ENCODE results near the gene CD79A. TPM values are rescaled to one million over a fixed set of nuclear protein-coding genes. Genes with fewer than 3 reads are reported as not detected.

Gene CD79A
- total RNA-seq, 3 donors from 2014 or later: 2.7 to 7.3 (median 3.9) TPM

GRCh38 chr19:41851456-41851855 is 25.6 kb upstream of the CD79A start:
- Histone ChIP-seq H3K4me1 (ENCODE audit: low read depth) (no peaks in the 10 kb centered on the region), H3K36me3 (ENCODE audit: low read depth) (no peaks in the 10 kb centered on the region), H3K9me3 (no peaks in the 10 kb centered on the region), H3K4me3 (no peak overlapping the region)
- ATAC-seq (no peak), DNase-seq (no peak)
- intact Hi-C loops (cut with DNase I, micrococcal nuclease): no loop called here
- no peak for TF ChIP-seq CTCF (IDR thresholded peaks at IDR 0.05)

GRCh38 chr19:41853344-41853743 is 23.7 kb upstream of the CD79A start:
- no peak for TF ChIP-seq CTCF (IDR thresholded peaks at IDR 0.05)
- intact Hi-C loops (cut with DNase I, micrococcal nuclease): no loop called here
- no peak for DNase-seq
- Histone ChIP-seq H3K36me3 (ENCODE audit: low read depth) (no peaks in the 10 kb centered on the region), H3K4me1 (ENCODE audit: low read depth) (no peaks in the 10 kb centered on the region), H3K9me3 (no peaks in the 10 kb centered on the region), H3K4me3 (no peak overlapping the region)
- ATAC-seq: no peak

- Histone ChIP-seq H3K36me3 (ENCODE audit: low read depth) (no peaks in the 10 kb centered on the region), H3K4me1 (ENCODE audit: low read depth) (no peaks in the 10 kb centered on the region), H3K9me3 (no peaks in the 10 kb centered on the region), H3K4me3 (no peak overlapping the region)
- no peak for DNase-seq
- ATAC-seq: no peak
- intact Hi-C loops (cut with DNase I, micrococcal nuclease): no loop called here
- no peak for TF ChIP-seq CTCF (IDR thresholded peaks at IDR 0.05)
Measured at GRCh38 chr19:41853768-41854167, 23.3 kb upstream of the CD79A start.

- peak overlapping the region; percentile 97 for H3K4me3 ChIP-seq
- intact Hi-C loops (cut with DNase I, micrococcal nuclease): no loop called here
- DNase-seq: no peak
- H3K36me3 ChIP-seq (ENCODE audit: low read depth): peaks cover 2% of the 10 kb centered on the region
- TF ChIP-seq CTCF (IDR thresholded peaks at IDR 0.05): no peak
- no peaks in the 10 kb centered on the region for H3K9me3 ChIP-seq
- peaks cover 26% of the 10 kb centered on the region for H3K4me1 ChIP-seq (ENCODE audit: low read depth)
- no peak for ATAC-seq
Measured at GRCh38 chr19:41859213-41859617, 17.9 kb upstream of the CD79A start.

GRCh38 chr19:41859618-41860418 is 17.3 kb upstream of the CD79A start, which contains the start of gene RPS19:
TSS of gene RPS19 (plus strand) at chr19:41860255. CDS start at chr19:41860775, 520 bp downstream.
- Histone ChIP-seq H3K36me3 (ENCODE audit: low read depth) (peaks cover 3% of the 10 kb centered on the region), H3K4me3 (peak within 1 kb of the TSS; percentile 97), H3K4me1 (ENCODE audit: low read depth) (peaks cover 26% of the 10 kb centered on the region), H3K9me3 (no peaks in the 10 kb centered on the region)
- DNase-seq (peak; percentile 98 to 99 (median 99)), ATAC-seq (peak; percentile 94)
- TF ChIP-seq CTCF (IDR thresholded peaks at IDR 0.05): peak; percentile 58
- intact Hi-C loops (cut with DNase I, micrococcal nuclease): no loop called here

Data from mucosa of descending colon (tissue), 3 donors.